ENCODE measurements around the gene UMODL1. TPM values are rescaled to one million over a fixed set of nuclear protein-coding genes. Genes with fewer than 3 reads are reported as not detected.

Gene UMODL1
- total and polyA plus RNA-seq, 2 of the 13 experiments (the other 11 are each of a cell fraction or from before 2014, with no cell fraction given): not detected

GRCh38 chr21:42102076-42102475 lies 31.0 kb downstream of the UMODL1 start:
- Histone ChIP-seq H3K27ac (ENCODE audit: extremely low read length, insufficient read depth, low read length) (no peak overlapping the region), H3K79me2 (ENCODE audit: insufficient read depth, low read length) (no peaks in the 10 kb centered on the region), H3K9ac (ENCODE audit: insufficient read depth, low read depth, low read length) (no peak overlapping the region), H2AFZ (ENCODE audit: low read length) (no peak overlapping the region), H3K9me3 (ENCODE audit: low read length) (no peaks in the 10 kb centered on the region), H4K20me1 (ENCODE audit: insufficient read depth, low read length) (no peaks in the 10 kb centered on the region), H3K4me3 (replicated peaks in 1 of 3; ENCODE audit: insufficient read depth in 1 of 3, low read depth in 2 of 3, low read length in 3 of 3) (no peak overlapping the region), H3K27me3 (ENCODE audit: control insufficient read depth in 1 of 2, insufficient read depth in 2 of 2, low read length in 2 of 2) (peaks cover 0 to 36% of the 10 kb centered on the region in 2 experiments; a peak in 2 of 5 replicates), H3K4me1 (ENCODE audit: insufficient read depth, low read length) (peaks cover 18% of the 10 kb centered on the region), H3K36me3 (replicated peaks in 1 of 2; ENCODE audit: control insufficient read depth in 1 of 2, insufficient read depth in 2 of 2, low read length in 2 of 2) (no peaks in the 10 kb centered on the region), H3K4me2 (ENCODE audit: low read depth, low read length) (no peak overlapping the region)
- intact Hi-C loops (cut with micrococcal nuclease; ENCODE audit: unreplicated experiment) (no loop called here), in situ Hi-C loops (cut with HindIII; ENCODE audit: extremely low pct_ligation_motif_present, low pct_unique_long_range_greater_than_20kb) (loop anchor here (25.0 kb wide), 1 partner anchor 490 kb away; no protein-coding TSS in a partner anchor)
- 21% methylated on average over 5 of the region's 6 CpGs for WGBS (ENCODE audit: low lambda C conversion rate)
- ChIA-PET CTCF (ENCODE audit: low intra/inter-chr PET ratio, low total read pairs) (no interaction called here), POLR2A (no interaction called here)
- no peak for ATAC-seq
- DNase-seq (ENCODE audit: low spot score): no peak
- TF ChIP-seq CCAR2 (optimal IDR thresholded peaks at IDR 0.05; ENCODE audit: low read depth, low read length) (no peak), HOXA7 (CRISPR knock-in tag; IDR thresholded peaks at IDR 0.05) (no peak), ZNF530 (CRISPR knock-in tag; IDR thresholded peaks at IDR 0.05; ENCODE audit: low read depth) (no peak), ZIK1 (CRISPR knock-in tag; IDR thresholded peaks at IDR 0.05; ENCODE audit: borderline replicate concordance, low read depth) (no peak), ZNF564 (CRISPR knock-in tag; IDR thresholded peaks at IDR 0.05) (no peak), PHF20 (CRISPR knock-in tag; IDR thresholded peaks at IDR 0.05) (no peak), ZNF570 (CRISPR knock-in tag; IDR thresholded peaks at IDR 0.05; ENCODE audit: borderline replicate concordance) (no peak), STAT5B (CRISPR knock-in tag; IDR thresholded peaks at IDR 0.05) (no peak), HNRNPUL1 (IDR thresholded peaks at IDR 0.05; ENCODE audit: low read depth, low read length) (no peak), HES4 (CRISPR knock-in tag; IDR thresholded peaks at IDR 0.05; ENCODE audit: borderline replicate concordance) (no peak), ZNF614 (CRISPR knock-in tag; IDR thresholded peaks at IDR 0.05; ENCODE audit: borderline replicate concordance) (no peak)
- no TSS peak for BruUV-seq (replicated peaks)
- FAIRE-seq: no peak
